K562 (cell line): ENCODE data around the gene NECTIN1. TPM values are rescaled to one million over a fixed set of nuclear protein-coding genes. Genes with fewer than 3 reads are reported as not detected.

Experiments
- ATAC-seq: fragments of 200-7000 bp; cut with Tn5 transposase; 3 replicates; pipeline ENCODE4 v1.9.1; 2020; ENCODE audit warnings: moderate library complexity
- BruUV-seq: library from RNA; stranded (reverse); fragments of 400-500 nt; replicated peaks from 2 replicates; lab custom pipeline; 2021; lab: Mats Ljungman, UMichigan
- CTCF ChIA-PET: fragments of 300-600 bp; formaldehyde crosslinking; extraction: SDS; loops from one replicate; lab custom pipeline; 2021; ENCODE audit warnings: low intra/inter-chr PET ratio; lab: Yijun Ruan, JAX
- POLR2A ChIA-PET: fragments of 300-600, 350-650 bp; sonication (Branson Sonifier 250); formaldehyde crosslinking; extraction: SDS; loops from one replicate; lab custom pipeline; 2021; ENCODE audit warnings: antibody characterized with exemption, inconsistent platforms; lab: Yijun Ruan, JAX
- DNase-seq, 4 experiments: peaks; one replicate each; pipeline versions ENCODE4 v3.0.0 to v3.0.0-alpha.2; 2011 to 2018; ENCODE audit warnings: low spot score in 3 of 4, mixed read lengths in 3 of 4; ENCODE audit errors: extremely low read depth in 1 of 4
- FAIRE-seq: peaks from 2 replicates; lab custom pipeline; 2011; peaks lifted over from hg19 to GRCh38; lab: Jason Lieb, UNC
- H2AFZ ChIP-seq: 2 replicates; pipeline ENCODE4 v1.6.0; 2011; ENCODE audit warnings: low read depth, low read length, control low read depth, inconsistent platforms
- H3K27ac ChIP-seq: fragments of 200-600 bp; 3 replicates; pipeline ENCODE4 v1.8.0; 2011; ENCODE audit warnings: low read depth, mild to moderate bottlenecking, control low read depth, inconsistent platforms, low read length, moderate library complexity, mixed read lengths; ENCODE audit errors: extremely low read depth
- H3K27me3 ChIP-seq, 2 experiments: fragments of 300-600 bp in 1 of 2; 2 replicates in 1 of 2; 3 replicates in 1 of 2; pipeline versions ENCODE4 v1.6.0 to v1.8.0; 2011; ENCODE audit warnings: inconsistent platforms in 2 of 2, low read length in 2 of 2, mild to moderate bottlenecking in 1 of 2, mixed read lengths in 1 of 2, moderate library complexity in 1 of 2; ENCODE audit not compliant: control insufficient read depth in 2 of 2, insufficient read depth in 2 of 2
- H3K36me3 ChIP-seq: fragments of 300-600 bp; 3 replicates; pipeline ENCODE4 v1.8.0; 2011; ENCODE audit warnings: mild to moderate bottlenecking, low read length, inconsistent platforms; ENCODE audit not compliant: control insufficient read depth, insufficient read depth
- H3K4me1 ChIP-seq, 2 experiments: fragments of 200-600 bp in 1 of 2; replicated peaks in 1 of 2; 2 replicates in 1 of 2; 3 replicates in 1 of 2; pipeline versions ENCODE4 v1.5.1 to v1.8.0; 2011; ENCODE audit warnings: inconsistent platforms in 2 of 2, low read length in 2 of 2, mild to moderate bottlenecking in 1 of 2, mixed read lengths in 1 of 2, moderate library complexity in 1 of 2; ENCODE audit not compliant: control insufficient read depth in 2 of 2, insufficient read depth in 2 of 2
- H3K4me2 ChIP-seq: 2 replicates; pipeline ENCODE4 v1.6.1; 2011; ENCODE audit warnings: low read length, control low read depth, inconsistent platforms, mixed read lengths; ENCODE audit not compliant: insufficient read depth
- H3K4me3 ChIP-seq: fragments of 200-600 bp; sonication (generic), shearing (Covaris generic); 2 replicates; pipeline ENCODE4 v1.5.1; 2016; ENCODE audit warnings: control low read depth, inconsistent platforms
- H3K79me2 ChIP-seq: fragments of 200-600 bp; 3 replicates; pipeline ENCODE4 v1.8.0; 2011; ENCODE audit warnings: low read length, inconsistent platforms; ENCODE audit not compliant: control insufficient read depth, insufficient read depth
- H3K9ac ChIP-seq, 2 experiments: 2 replicates each; pipeline versions ENCODE4 v1.6.0 to v1.6.1; 2011; ENCODE audit warnings: low read depth in 2 of 2, low read length in 2 of 2, control low read depth in 1 of 2, inconsistent platforms in 1 of 2, mild to moderate bottlenecking in 1 of 2, mixed read lengths in 1 of 2; ENCODE audit not compliant: insufficient read depth in 1 of 2
- H3K9me1 ChIP-seq: one replicate; pipeline ENCODE4 v1.6.0; 2011; ENCODE audit warnings: inconsistent platforms, mild to moderate bottlenecking, low read length, moderate library complexity; ENCODE audit not compliant: control insufficient read depth, insufficient read depth
- H3K9me3 ChIP-seq: replicated peaks from 2 replicates; pipeline ENCODE4 v1.5.1; 2011; ENCODE audit warnings: low read depth, low read length, inconsistent platforms; ENCODE audit not compliant: control insufficient read depth, insufficient read depth
- H4K20me1 ChIP-seq: replicated peaks from 2 replicates; pipeline ENCODE4 v1.6.1; 2011; ENCODE audit warnings: low read length, inconsistent platforms, mixed read lengths; ENCODE audit not compliant: control insufficient read depth, insufficient read depth
- CEBPG ChIP-seq, 3 experiments: fragments of 200-800 bp in 1 of 3; sonication (Bioruptor generic) in 1 of 3; sonication (generic) in 1 of 3; formaldehyde crosslinking in 1 of 3; IDR thresholded peaks in 2 of 3; conservative IDR thresholded peaks in 1 of 3; 2 replicates each; pipeline versions ENCODE4 v1.6.1 to v1.8.0; 2016 to 2022; ENCODE audit warnings: missing compliant biosample characterization in 2 of 3, missing genetic modification characterization in 2 of 3, mild to moderate bottlenecking in 1 of 3, missing genetic modification reagents in 1 of 3
- CSDE1 ChIP-seq, 2 experiments: fragments of 450-650 bp; IDR thresholded peaks; 2 replicates each; pipeline ENCODE4 v1.6.1; 2016; ENCODE audit warnings: mild to moderate bottlenecking in 1 of 2
- E2F5 ChIP-seq: sonication (generic); formaldehyde crosslinking; IDR thresholded peaks from 2 replicates; pipeline ENCODE4 v1.8.0; 2022; ENCODE audit warnings: mild to moderate bottlenecking, missing genetic modification reagents
- FOXJ3 ChIP-seq: sonication (generic); formaldehyde crosslinking; IDR thresholded peaks from 2 replicates; pipeline ENCODE4 v1.4.0; 2020; ENCODE audit warnings: mild to moderate bottlenecking, missing genetic modification reagents
- POLR2G ChIP-seq: fragments of 200-400 bp; formaldehyde crosslinking; IDR thresholded peaks from 2 replicates; pipeline ENCODE4 v1.6.1; 2017; ENCODE audit warnings: low read depth, mild to moderate bottlenecking, antibody characterized with exemption, low read length, moderate library complexity
- SMAD2 ChIP-seq: fragments of 150-350 bp; IDR thresholded peaks from 2 replicates; pipeline ENCODE4 v1.6.1; 2014; ENCODE audit warnings: low read depth, mild to moderate bottlenecking, low read length
- TAF9B ChIP-seq: fragments of 450-650 bp; IDR thresholded peaks from 2 replicates; pipeline ENCODE4 v1.6.1; 2018; ENCODE audit warnings: mild to moderate bottlenecking; ENCODE audit not compliant: partially characterized antibody
- TCF15 ChIP-seq: fragments of 250-450 bp; sonication (Bioruptor Pico); IDR thresholded peaks from 2 replicates; pipeline ENCODE4 v1.8.0; 2022; ENCODE audit warnings: moderate library complexity, mild to moderate bottlenecking, inconsistent platforms
- TCF7L2 ChIP-seq: fragments of 150-350 bp; IDR thresholded peaks from 2 replicates; pipeline ENCODE4 v1.6.1; 2016; ENCODE audit warnings: low read depth, mild to moderate bottlenecking, low read length, moderate library complexity
- U2AF1 ChIP-seq: fragments of 200-400 bp; formaldehyde crosslinking; optimal IDR thresholded peaks from 2 replicates; pipeline ENCODE3; 2017; ENCODE audit warnings: mild to moderate bottlenecking, low read depth, low read length, moderate library complexity
- ZNF224 ChIP-seq: sonication (generic); formaldehyde crosslinking; IDR thresholded peaks from 2 replicates; pipeline ENCODE4 v1.8.0; 2022; ENCODE audit warnings: mild to moderate bottlenecking, missing genetic modification reagents
- ZNF444 ChIP-seq: fragments of 250-450 bp; sonication (Bioruptor Pico); IDR thresholded peaks from 2 replicates; pipeline ENCODE4 v1.4.0; 2020; ENCODE audit warnings: mild to moderate bottlenecking, moderate library complexity
- WGBS: fragments of 100-300 bp; shearing (Covaris generic); methylation state at CpG from one replicate; pipeline ENCODE4 v1.1.6; 2016; ENCODE audit warnings: low coverage, mixed read lengths; ENCODE audit not compliant: insufficient coverage; ENCODE audit errors: missing lambda C conversion rate; 5-methylcytosine and 5-hydroxymethylcytosine counted together
- in situ Hi-C: fragments of 300-500 bp; cut with MboI; formaldehyde crosslinking; loops from 4 replicates; pipeline ENCODE4 v1.15.0; 2018; ENCODE audit warnings: inconsistent platforms, mixed read lengths
- intact Hi-C: fragments of 100-400 bp; cut with micrococcal nuclease; formaldehyde crosslinking; loops from 2 replicates; pipeline ENCODE4 v1.14.2; 2022
- polyA plus RNA-seq, 8 experiments: library from polyadenylated mRNA; depleted of rRNA in 4 of 8; stranded (reverse) in 5 of 8; unstranded in 3 of 8; fragments of >200 nt; fragmentation: Nextera tagmentation in 2 of 8; fragmentation: Illumina TruSeq in 1 of 8; extraction: Ambion mirVana in 2 of 8; extraction: Trizol in 1 of 8; gene quantifications; 2 replicates each; pipeline versions ENCODE4 v1.2.1 to v1.2.3, GENCODE V29; 2011 to 2014; ENCODE audit warnings: inconsistent platforms in 1 of 8, missing spikeins in 1 of 8
- total RNA-seq, 7 experiments: library from RNA; depleted of rRNA in 6 of 7; stranded (reverse); fragments of >200 nt in 6 of 7; fragmentation: Illumina TruSeq in 2 of 7; extraction: Trizol in 2 of 7; gene quantifications; 2 replicates each; pipeline versions ENCODE4 v1.2.1 to v1.2.3, GENCODE V29; 2011 to 2021; ENCODE audit warnings: low replicate concordance in 1 of 7
- TF ChIP-seq, protein P1 (sequence below), 2 experiments: fragments of 200-800 bp in 1 of 2; sonication (Bioruptor generic) in 1 of 2; sonication (generic) in 1 of 2; formaldehyde crosslinking in 1 of 2; IDR thresholded peaks in 1 of 2; conservative IDR thresholded peaks in 1 of 2; 2 replicates each; pipeline versions ENCODE4 v1.5.0 to v1.6.1; 2016 to 2020; ENCODE audit warnings: missing compliant biosample characterization in 1 of 2, missing genetic modification characterization in 1 of 2, missing genetic modification reagents in 1 of 2

Gene NECTIN1
- total and polyA plus RNA-seq, 9 of the 15 experiments (the other 6 are each of a cell fraction or from before 2014, with no cell fraction given), result 0.09 to 0.53 (median 0.23) TPM; not detected in 2

GRCh38 chr11:119711476-119711875 lies 17.5 kb downstream of the NECTIN1 start:
- intact Hi-C loops (no loop called here), in situ Hi-C loops (no loop called here)
- no peaks in the 10 kb centered on the region for H3K4me1 ChIP-seq
- no TSS peak for BruUV-seq
- DNase-seq, result no peak
- CTCF ChIA-PET, result no interaction called here
- H3K4me3 ChIP-seq, result no peak overlapping the region
- 2% methylated on average over 4 of the region's 4 CpGs for WGBS
- POLR2A ChIA-PET, result no interaction called here
- H3K36me3 ChIP-seq, result no peaks in the 10 kb centered on the region
- ATAC-seq, result no peak
- H4K20me1 ChIP-seq, result peaks cover 16% of the 10 kb centered on the region
- H2AFZ ChIP-seq, result no peak overlapping the region
- no peak for FAIRE-seq
- no peaks in the 10 kb centered on the region for H3K9me3 ChIP-seq
- H3K27me3 ChIP-seq, result peaks cover 0 to 23% of the 10 kb centered on the region in 2 experiments; a peak in 4 of 5 replicates
- TF ChIP-seq FOXJ3 (CRISPR knock-in tag) (no peak), TAF9B (no peak), SMAD2 (no peak), CSDE1 (IDR thresholded peaks at IDR 0.05) (no peak)
- H3K79me2 ChIP-seq, result no peaks in the 10 kb centered on the region
- H3K4me2 ChIP-seq, result no peak overlapping the region
- H3K27ac ChIP-seq, result no peak overlapping the region
- no peak overlapping the region for H3K9ac ChIP-seq
- H3K9me1 ChIP-seq, result no peaks in the 10 kb centered on the region

GRCh38 chr11:119710417-119710816 lies 18.6 kb downstream of the NECTIN1 start:
- no peak for FAIRE-seq
- no peaks in the 10 kb centered on the region for H3K4me1 ChIP-seq
- TF ChIP-seq, protein P1, sequence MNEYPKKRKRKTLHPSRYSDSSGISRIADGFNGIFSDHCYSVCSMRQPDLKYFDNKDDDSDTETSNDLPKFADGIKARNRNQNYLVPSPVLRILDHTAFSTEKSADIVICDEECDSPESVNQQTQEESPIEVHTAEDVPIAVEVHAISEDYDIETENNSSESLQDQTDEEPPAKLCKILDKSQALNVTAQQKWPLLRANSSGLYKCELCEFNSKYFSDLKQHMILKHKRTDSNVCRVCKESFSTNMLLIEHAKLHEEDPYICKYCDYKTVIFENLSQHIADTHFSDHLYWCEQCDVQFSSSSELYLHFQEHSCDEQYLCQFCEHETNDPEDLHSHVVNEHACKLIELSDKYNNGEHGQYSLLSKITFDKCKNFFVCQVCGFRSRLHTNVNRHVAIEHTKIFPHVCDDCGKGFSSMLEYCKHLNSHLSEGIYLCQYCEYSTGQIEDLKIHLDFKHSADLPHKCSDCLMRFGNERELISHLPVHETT (CRISPR knock-in tag; conservative IDR thresholded peaks at IDR 0.05 in 1 of 2, IDR thresholded peaks at IDR 0.05 in 1 of 2), result no peak
- no peak for TF ChIP-seq ZNF444
- no peak for TF ChIP-seq TCF7L2
- no peak for TF ChIP-seq TCF15 (CRISPR knock-in tag)
- no peak for TF ChIP-seq E2F5 (CRISPR knock-in tag)
- TF ChIP-seq POLR2G, result no peak
- TF ChIP-seq CEBPG (CRISPR knock-in tag; IDR thresholded peaks at IDR 0.05), result no peak
- TF ChIP-seq CEBPG (tag; conservative IDR thresholded peaks at IDR 0.05 in 1 of 2, IDR thresholded peaks at IDR 0.05 in 1 of 2), result no peak
- TF ChIP-seq U2AF1, result no peak
- TF ChIP-seq ZNF224, result no peak

More at GRCh38 chr11:119710417-119710816, 18.6 kb downstream of the NECTIN1 start:
- Histone ChIP-seq H3K79me2 (no peaks in the 10 kb centered on the region), H3K9ac (no peak overlapping the region), H3K9me3 (no peaks in the 10 kb centered on the region), H2AFZ (no peak overlapping the region), H3K4me3 (no peak overlapping the region), H4K20me1 (peaks cover 16% of the 10 kb centered on the region), H3K27me3 (peaks cover 0 to 26% of the 10 kb centered on the region in 2 experiments; a peak in 4 of 5 replicates), H3K4me2 (no peak overlapping the region), H3K36me3 (no peaks in the 10 kb centered on the region), H3K27ac (no peak overlapping the region), H3K9me1 (no peaks in the 10 kb centered on the region)
- intact Hi-C loops, result no loop called here
- no peak for DNase-seq
- no TSS peak for BruUV-seq
- no peak for ATAC-seq
- in situ Hi-C loops, result no loop called here
- ChIA-PET POLR2A (no interaction called here), CTCF (no interaction called here)
- 3% methylated on average over 2 of the region's 2 CpGs for WGBS
